GM19240 (cell line): Measurements from ENCODE around the gene MEOX1.
"Not testable (repeated sequence)": the region's sequence is repeated elsewhere in the genome, so short reads cannot be mapped to it uniquely, and the experiment has no call there.

Source experiments
- DNase-seq: peaks from one replicate; pipeline ENCODE4 v3.0.0; 2011; ENCODE audit warnings: low spot score; ENCODE audit not compliant: insufficient read length

MEOX1 gene

GRCh38 chr17:43661699-43662412 is at the start of gene MEOX1:
Gene MEOX1, minus strand, starts transcription at chr17:43661922. Its CDS starts 388 bp downstream, at chr17:43661534.
- peak; percentile 34 for DNase-seq

GRCh38 chr17:43710101-43710500 is 48.4 kb upstream of the MEOX1 start:
- no peak for DNase-seq

GRCh38 chr17:43709210-43709609 is 47.5 kb upstream of the MEOX1 start:
- no peak for DNase-seq

- no peak for DNase-seq
These were observed 45.5 kb upstream of the MEOX1 start for GRCh38 chr17:43707184-43707583.

- no peak for DNase-seq
These were observed 44.5 kb upstream of the MEOX1 start for GRCh38 chr17:43706235-43706634.

GRCh38 chr17:43703630-43704029 is 41.9 kb upstream of the MEOX1 start:
- no peak for DNase-seq

GRCh38 chr17:43702637-43703036 is 40.9 kb upstream of the MEOX1 start:
- no peak for DNase-seq

- DNase-seq = peak; percentile 41
These were observed 39.6 kb upstream of the MEOX1 start for GRCh38 chr17:43701318-43701743.

GRCh38 chr17:43699438-43699756 is 37.7 kb upstream of the MEOX1 start:
- no peak for DNase-seq

GRCh38 chr17:43698678-43699437 is 37.1 kb upstream of the MEOX1 start:
- no peak for DNase-seq

GRCh38 chr17:43697937-43698336 is 36.2 kb upstream of the MEOX1 start:
- DNase-seq = no peak

- DNase-seq = no peak
These were observed 35.2 kb upstream of the MEOX1 start for GRCh38 chr17:43696891-43697290.

- no peak for DNase-seq
These were observed 34.5 kb upstream of the MEOX1 start for GRCh38 chr17:43695970-43696865.

- DNase-seq = peak; percentile 49
These were observed 32.6 kb upstream of the MEOX1 start for GRCh38 chr17:43694081-43694870.

- DNase-seq = no peak
These were observed 29.6 kb upstream of the MEOX1 start for GRCh38 chr17:43691317-43691693.

- DNase-seq = no peak
These were observed 29.0 kb upstream of the MEOX1 start for GRCh38 chr17:43690624-43691316.

GRCh38 chr17:43689814-43690213 is 28.1 kb upstream of the MEOX1 start:
- no peak for DNase-seq

- DNase-seq = no peak
These were observed 27.4 kb upstream of the MEOX1 start for GRCh38 chr17:43689131-43689530.

- not testable (repeated sequence) for DNase-seq
These were observed 25.2 kb upstream of the MEOX1 start for GRCh38 chr17:43686957-43687356.

- DNase-seq = no peak
These were observed 22.4 kb upstream of the MEOX1 start for GRCh38 chr17:43683928-43684653.
